ENCODE measurements around the gene OPCML.

DNA sequence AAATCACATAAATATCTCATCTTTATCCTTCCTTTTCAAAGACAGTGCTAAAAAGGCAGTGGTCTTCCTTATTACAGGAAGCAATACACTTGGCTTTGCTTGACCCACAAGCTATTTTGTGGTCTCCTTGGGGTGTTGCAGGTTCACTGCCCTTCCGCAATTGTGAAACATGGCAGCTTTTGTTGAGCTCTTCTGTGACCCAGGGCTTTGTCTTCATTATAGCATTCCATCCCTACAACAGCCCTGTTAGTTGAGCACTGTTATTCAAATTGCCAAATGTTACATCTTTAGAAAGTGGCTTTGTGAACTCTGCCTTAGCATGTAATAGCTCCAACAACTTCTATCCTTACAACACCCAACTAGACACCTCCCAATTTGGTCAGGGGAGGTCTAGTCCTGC lies 107.1 kb downstream of the OPCML start:
- TF ChIP-seq, protein P1, sequence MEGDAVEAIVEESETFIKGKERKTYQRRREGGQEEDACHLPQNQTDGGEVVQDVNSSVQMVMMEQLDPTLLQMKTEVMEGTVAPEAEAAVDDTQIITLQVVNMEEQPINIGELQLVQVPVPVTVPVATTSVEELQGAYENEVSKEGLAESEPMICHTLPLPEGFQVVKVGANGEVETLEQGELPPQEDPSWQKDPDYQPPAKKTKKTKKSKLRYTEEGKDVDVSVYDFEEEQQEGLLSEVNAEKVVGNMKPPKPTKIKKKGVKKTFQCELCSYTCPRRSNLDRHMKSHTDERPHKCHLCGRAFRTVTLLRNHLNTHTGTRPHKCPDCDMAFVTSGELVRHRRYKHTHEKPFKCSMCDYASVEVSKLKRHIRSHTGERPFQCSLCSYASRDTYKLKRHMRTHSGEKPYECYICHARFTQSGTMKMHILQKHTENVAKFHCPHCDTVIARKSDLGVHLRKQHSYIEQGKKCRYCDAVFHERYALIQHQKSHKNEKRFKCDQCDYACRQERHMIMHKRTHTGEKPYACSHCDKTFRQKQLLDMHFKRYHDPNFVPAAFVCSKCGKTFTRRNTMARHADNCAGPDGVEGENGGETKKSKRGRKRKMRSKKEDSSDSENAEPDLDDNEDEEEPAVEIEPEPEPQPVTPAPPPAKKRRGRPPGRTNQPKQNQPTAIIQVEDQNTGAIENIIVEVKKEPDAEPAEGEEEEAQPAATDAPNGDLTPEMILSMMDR (conservative IDR thresholded peaks at IDR 0.05; ENCODE audit: low read length) = no peak
- no peak for TF ChIP-seq EZH2phosphoT487 (IDR thresholded peaks at IDR 0.05; ENCODE audit: borderline replicate concordance)
